HEK293 (cell line): ENCODE results near the gene HOXB9.

Experiments
- BCL11A ChIP-seq: fragments of 450-650 bp; formaldehyde crosslinking; IDR thresholded peaks from 2 replicates; pipeline ENCODE4 v1.5.1; 2016; ENCODE audit warnings: low read depth, missing biosample characterization, missing genetic modification characterization
- GLIS1 ChIP-seq: fragments of 450-650 bp; formaldehyde crosslinking; IDR thresholded peaks from 2 replicates; pipeline ENCODE4 v1.5.1; 2016; ENCODE audit warnings: missing biosample characterization, missing genetic modification characterization
- GLIS2 ChIP-seq: fragments of 450-650 bp; formaldehyde crosslinking; IDR thresholded peaks from 2 replicates; pipeline ENCODE4 v1.5.1; 2016; ENCODE audit warnings: missing biosample characterization, missing genetic modification characterization
- PRDM1 ChIP-seq: fragments of 450-650 bp; formaldehyde crosslinking; IDR thresholded peaks from 2 replicates; pipeline ENCODE4; 2016; ENCODE audit warnings: missing biosample characterization, missing genetic modification characterization
- ZFP69B ChIP-seq: fragments of 450-650 bp; formaldehyde crosslinking; IDR thresholded peaks from 2 replicates; pipeline ENCODE4 v1.5.1; 2016; ENCODE audit warnings: missing biosample characterization, missing genetic modification characterization
- ZNF132 ChIP-seq: fragments of 450-650 bp; formaldehyde crosslinking; IDR thresholded peaks from 2 replicates; pipeline ENCODE4 v1.5.1; 2017; ENCODE audit warnings: missing biosample characterization, missing genetic modification characterization, borderline replicate concordance
- ZNF157 ChIP-seq: fragments of 450-650 bp; formaldehyde crosslinking; IDR thresholded peaks from 2 replicates; pipeline ENCODE4 v1.5.1; 2016; ENCODE audit warnings: missing biosample characterization, missing genetic modification characterization
- ZNF202 ChIP-seq: fragments of 450-650 bp; formaldehyde crosslinking; IDR thresholded peaks from 2 replicates; pipeline ENCODE4 v1.5.1; 2016; ENCODE audit warnings: missing biosample characterization, missing genetic modification characterization, borderline replicate concordance
- ZNF211 ChIP-seq: fragments of 450-650 bp; formaldehyde crosslinking; IDR thresholded peaks from 2 replicates; pipeline ENCODE4 v1.5.1; 2016; ENCODE audit warnings: low read depth, missing biosample characterization, missing genetic modification characterization
- ZNF223 ChIP-seq: fragments of 450-650 bp; formaldehyde crosslinking; IDR thresholded peaks from 2 replicates; pipeline ENCODE4 v1.5.1; 2016; ENCODE audit warnings: missing biosample characterization, missing genetic modification characterization
- ZNF394 ChIP-seq: fragments of 450-650 bp; formaldehyde crosslinking; IDR thresholded peaks from 2 replicates; pipeline ENCODE4 v1.5.1; 2016; ENCODE audit warnings: missing biosample characterization, missing genetic modification characterization, mild to moderate bottlenecking, moderate library complexity, borderline replicate concordance
- ZNF521 ChIP-seq: fragments of 450-650 bp; formaldehyde crosslinking; IDR thresholded peaks from 2 replicates; pipeline ENCODE4 v1.5.1; 2017; ENCODE audit warnings: missing biosample characterization, mild to moderate bottlenecking, missing genetic modification characterization
- ZNF610 ChIP-seq: fragments of 450-650 bp; formaldehyde crosslinking; IDR thresholded peaks from 2 replicates; pipeline ENCODE4 v1.5.1; 2016; ENCODE audit warnings: missing biosample characterization, missing genetic modification characterization, borderline replicate concordance
- ZNF658 ChIP-seq: fragments of 450-650 bp; formaldehyde crosslinking; IDR thresholded peaks from 2 replicates; pipeline ENCODE4; 2016; ENCODE audit warnings: missing biosample characterization, missing genetic modification characterization
- ZNF677 ChIP-seq: fragments of 450-650 bp; IDR thresholded peaks from 2 replicates; pipeline ENCODE4 v1.5.0; 2018; ENCODE audit warnings: missing biosample characterization, mild to moderate bottlenecking, missing genetic modification characterization, moderate library complexity
- ZNF776 ChIP-seq: fragments of 450-650 bp; formaldehyde crosslinking; IDR thresholded peaks from 2 replicates; pipeline ENCODE4 v1.5.0; 2017; ENCODE audit warnings: missing biosample characterization, missing genetic modification characterization, borderline replicate concordance
- ZNF777 ChIP-seq: fragments of 450-650 bp; formaldehyde crosslinking; IDR thresholded peaks from 2 replicates; pipeline ENCODE4 v1.5.1; 2017; ENCODE audit warnings: missing biosample characterization, missing genetic modification characterization, borderline replicate concordance
- TF ChIP-seq, protein P1 (sequence below): fragments of 450-650 bp; formaldehyde crosslinking; IDR thresholded peaks from 2 replicates; pipeline ENCODE4 v1.5.1; 2016; ENCODE audit warnings: missing biosample characterization, missing genetic modification characterization
- TF ChIP-seq, protein P2 (sequence below): fragments of 450-650 bp; formaldehyde crosslinking; IDR thresholded peaks from 2 replicates; pipeline ENCODE4 v1.5.1; 2017; ENCODE audit warnings: missing biosample characterization, missing genetic modification characterization
- TF ChIP-seq, protein P3 (sequence below): fragments of 450-650 bp; formaldehyde crosslinking; IDR thresholded peaks from 2 replicates; pipeline ENCODE4 v1.5.1; 2016; ENCODE audit warnings: missing biosample characterization, missing genetic modification characterization
- TF ChIP-seq, protein P4 (sequence below): fragments of 450-650 bp; formaldehyde crosslinking; IDR thresholded peaks from 2 replicates; pipeline ENCODE4 v1.5.1; 2016; ENCODE audit warnings: missing biosample characterization, missing genetic modification characterization, borderline replicate concordance
- TF ChIP-seq, protein P5 (sequence below): fragments of 450-650 bp; formaldehyde crosslinking; IDR thresholded peaks from 2 replicates; pipeline ENCODE4 v1.5.1; 2017; ENCODE audit warnings: missing biosample characterization, missing genetic modification characterization

The HOXB9 gene

DNA sequence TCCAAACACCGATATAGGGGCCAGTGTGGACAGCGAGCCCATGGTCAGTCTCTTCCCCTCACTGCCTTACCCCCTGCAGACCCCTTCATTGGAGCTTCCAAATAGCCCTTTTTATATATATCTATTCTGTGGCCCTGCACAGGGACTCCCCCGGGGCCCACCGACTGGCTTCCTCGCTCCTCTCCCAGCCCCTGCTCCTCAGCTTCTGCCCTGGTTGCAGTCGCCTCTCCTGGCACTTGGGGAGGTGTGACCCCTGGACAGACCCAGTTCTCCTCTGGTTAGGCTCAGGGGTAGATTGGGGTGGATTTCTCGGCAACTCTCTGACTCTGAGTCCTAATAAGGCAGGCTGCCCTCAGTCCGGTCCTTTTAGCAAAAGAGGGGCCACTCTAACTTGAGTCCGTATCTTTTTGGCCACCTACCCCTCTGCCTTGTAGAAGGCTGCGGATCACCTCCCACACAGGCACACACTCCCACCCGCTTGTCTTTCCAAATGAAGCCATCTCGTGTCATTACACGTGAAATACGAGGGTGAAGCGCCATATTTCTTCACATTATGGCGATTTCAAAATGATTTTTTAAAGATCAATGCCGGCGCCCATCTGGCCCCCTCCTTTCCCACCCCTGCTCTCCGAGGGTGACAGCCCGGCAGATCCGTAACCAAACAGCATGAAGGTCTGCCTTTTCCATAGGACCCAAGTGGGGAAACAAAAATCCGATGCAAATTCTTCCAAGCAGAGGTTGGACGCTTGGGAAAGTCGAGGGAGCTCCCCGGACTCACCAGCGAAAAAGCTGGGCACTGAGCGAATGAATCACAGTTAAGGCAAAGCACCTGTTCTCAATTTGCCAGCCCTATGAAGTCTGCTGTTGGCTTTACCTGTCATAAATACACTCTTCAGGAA is 1.7 kb upstream of the HOXB9 start (continued):
- TF ChIP-seq, protein P1, sequence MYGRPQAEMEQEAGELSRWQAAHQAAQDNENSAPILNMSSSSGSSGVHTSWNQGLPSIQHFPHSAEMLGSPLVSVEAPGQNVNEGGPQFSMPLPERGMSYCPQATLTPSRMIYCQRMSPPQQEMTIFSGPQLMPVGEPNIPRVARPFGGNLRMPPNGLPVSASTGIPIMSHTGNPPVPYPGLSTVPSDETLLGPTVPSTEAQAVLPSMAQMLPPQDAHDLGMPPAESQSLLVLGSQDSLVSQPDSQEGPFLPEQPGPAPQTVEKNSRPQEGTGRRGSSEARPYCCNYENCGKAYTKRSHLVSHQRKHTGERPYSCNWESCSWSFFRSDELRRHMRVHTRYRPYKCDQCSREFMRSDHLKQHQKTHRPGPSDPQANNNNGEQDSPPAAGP (tag by site-specific recombination): no peak
- TF ChIP-seq ZNF677 (tag by site-specific recombination) (no peak), ZNF777 (tag by site-specific recombination) (no peak), ZNF157 (tag by site-specific recombination) (no peak), ZNF394 (tag by site-specific recombination) (no peak), ZNF132 (tag by site-specific recombination) (no peak), BCL11A (tag by site-specific recombination) (no peak), ZFP69B (tag by site-specific recombination) (0 out of 2 replicates have a peak, but pooled peaks have one; percentile 27), ZNF223 (tag by site-specific recombination) (no peak), GLIS2 (peak; percentile 39; the same call in 1 of the 2 replicates), ZNF202 (tag by site-specific recombination) (no peak), GLIS1 (tag by site-specific recombination) (no peak), ZNF610 (tag by site-specific recombination) (no peak), ZNF776 (tag by site-specific recombination) (no peak), ZNF211 (no peak), ZNF521 (tag by site-specific recombination) (no peak), PRDM1 (tag by site-specific recombination) (no peak), ZNF658 (tag by site-specific recombination) (no peak)
- TF ChIP-seq, protein P2, sequence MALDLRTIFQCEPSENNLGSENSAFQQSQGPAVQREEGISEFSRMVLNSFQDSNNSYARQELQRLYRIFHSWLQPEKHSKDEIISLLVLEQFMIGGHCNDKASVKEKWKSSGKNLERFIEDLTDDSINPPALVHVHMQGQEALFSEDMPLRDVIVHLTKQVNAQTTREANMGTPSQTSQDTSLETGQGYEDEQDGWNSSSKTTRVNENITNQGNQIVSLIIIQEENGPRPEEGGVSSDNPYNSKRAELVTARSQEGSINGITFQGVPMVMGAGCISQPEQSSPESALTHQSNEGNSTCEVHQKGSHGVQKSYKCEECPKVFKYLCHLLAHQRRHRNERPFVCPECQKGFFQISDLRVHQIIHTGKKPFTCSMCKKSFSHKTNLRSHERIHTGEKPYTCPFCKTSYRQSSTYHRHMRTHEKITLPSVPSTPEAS (tag by site-specific recombination): no peak
- TF ChIP-seq, protein P3, sequence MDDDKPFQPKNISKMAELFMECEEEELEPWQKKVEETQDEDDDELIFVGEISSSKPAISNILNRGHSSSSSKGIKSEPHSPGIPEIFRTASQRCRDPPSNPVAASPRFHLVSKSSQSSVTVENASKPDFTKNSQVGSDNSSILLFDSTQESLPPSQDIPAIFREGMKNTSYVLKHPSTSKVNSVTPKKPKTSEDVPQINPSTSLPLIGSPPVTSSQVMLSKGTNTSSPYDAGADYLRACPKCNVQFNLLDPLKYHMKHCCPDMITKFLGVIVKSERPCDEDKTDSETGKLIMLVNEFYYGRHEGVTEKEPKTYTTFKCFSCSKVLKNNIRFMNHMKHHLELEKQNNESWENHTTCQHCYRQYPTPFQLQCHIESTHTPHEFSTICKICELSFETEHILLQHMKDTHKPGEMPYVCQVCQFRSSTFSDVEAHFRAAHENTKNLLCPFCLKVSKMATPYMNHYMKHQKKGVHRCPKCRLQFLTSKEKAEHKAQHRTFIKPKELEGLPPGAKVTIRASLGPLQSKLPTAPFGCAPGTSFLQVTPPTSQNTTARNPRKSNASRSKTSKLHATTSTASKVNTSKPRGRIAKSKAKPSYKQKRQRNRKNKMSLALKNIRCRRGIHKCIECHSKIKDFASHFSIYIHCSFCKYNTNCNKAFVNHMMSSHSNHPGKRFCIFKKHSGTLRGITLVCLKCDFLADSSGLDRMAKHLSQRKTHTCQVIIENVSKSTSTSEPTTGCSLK (tag by site-specific recombination): no peak
- TF ChIP-seq, protein P4, sequence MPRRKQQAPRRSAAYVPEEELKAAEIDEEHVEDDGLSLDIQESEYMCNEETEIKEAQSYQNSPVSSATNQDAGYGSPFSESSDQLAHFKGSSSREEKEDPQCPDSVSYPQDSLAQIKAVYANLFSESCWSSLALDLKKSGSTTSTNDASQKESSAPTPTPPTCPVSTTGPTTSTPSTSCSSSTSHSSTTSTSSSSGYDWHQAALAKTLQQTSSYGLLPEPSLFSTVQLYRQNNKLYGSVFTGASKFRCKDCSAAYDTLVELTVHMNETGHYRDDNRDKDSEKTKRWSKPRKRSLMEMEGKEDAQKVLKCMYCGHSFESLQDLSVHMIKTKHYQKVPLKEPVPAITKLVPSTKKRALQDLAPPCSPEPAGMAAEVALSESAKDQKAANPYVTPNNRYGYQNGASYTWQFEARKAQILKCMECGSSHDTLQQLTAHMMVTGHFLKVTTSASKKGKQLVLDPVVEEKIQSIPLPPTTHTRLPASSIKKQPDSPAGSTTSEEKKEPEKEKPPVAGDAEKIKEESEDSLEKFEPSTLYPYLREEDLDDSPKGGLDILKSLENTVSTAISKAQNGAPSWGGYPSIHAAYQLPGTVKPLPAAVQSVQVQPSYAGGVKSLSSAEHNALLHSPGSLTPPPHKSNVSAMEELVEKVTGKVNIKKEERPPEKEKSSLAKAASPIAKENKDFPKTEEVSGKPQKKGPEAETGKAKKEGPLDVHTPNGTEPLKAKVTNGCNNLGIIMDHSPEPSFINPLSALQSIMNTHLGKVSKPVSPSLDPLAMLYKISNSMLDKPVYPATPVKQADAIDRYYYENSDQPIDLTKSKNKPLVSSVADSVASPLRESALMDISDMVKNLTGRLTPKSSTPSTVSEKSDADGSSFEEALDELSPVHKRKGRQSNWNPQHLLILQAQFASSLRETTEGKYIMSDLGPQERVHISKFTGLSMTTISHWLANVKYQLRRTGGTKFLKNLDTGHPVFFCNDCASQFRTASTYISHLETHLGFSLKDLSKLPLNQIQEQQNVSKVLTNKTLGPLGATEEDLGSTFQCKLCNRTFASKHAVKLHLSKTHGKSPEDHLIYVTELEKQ (tag by site-specific recombination): no peak
- TF ChIP-seq, protein P5, sequence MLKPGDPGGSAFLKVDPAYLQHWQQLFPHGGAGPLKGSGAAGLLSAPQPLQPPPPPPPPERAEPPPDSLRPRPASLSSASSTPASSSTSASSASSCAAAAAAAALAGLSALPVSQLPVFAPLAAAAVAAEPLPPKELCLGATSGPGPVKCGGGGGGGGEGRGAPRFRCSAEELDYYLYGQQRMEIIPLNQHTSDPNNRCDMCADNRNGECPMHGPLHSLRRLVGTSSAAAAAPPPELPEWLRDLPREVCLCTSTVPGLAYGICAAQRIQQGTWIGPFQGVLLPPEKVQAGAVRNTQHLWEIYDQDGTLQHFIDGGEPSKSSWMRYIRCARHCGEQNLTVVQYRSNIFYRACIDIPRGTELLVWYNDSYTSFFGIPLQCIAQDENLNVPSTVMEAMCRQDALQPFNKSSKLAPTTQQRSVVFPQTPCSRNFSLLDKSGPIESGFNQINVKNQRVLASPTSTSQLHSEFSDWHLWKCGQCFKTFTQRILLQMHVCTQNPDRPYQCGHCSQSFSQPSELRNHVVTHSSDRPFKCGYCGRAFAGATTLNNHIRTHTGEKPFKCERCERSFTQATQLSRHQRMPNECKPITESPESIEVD (tag by site-specific recombination): no peak
